Measurements from ENCODE around the gene SERPINB2.
"Not testable (repeated sequence)": the region's sequence is repeated elsewhere in the genome, so short reads cannot be mapped to it uniquely, and the experiment has no call there.

SERPINB2 gene

DNA sequence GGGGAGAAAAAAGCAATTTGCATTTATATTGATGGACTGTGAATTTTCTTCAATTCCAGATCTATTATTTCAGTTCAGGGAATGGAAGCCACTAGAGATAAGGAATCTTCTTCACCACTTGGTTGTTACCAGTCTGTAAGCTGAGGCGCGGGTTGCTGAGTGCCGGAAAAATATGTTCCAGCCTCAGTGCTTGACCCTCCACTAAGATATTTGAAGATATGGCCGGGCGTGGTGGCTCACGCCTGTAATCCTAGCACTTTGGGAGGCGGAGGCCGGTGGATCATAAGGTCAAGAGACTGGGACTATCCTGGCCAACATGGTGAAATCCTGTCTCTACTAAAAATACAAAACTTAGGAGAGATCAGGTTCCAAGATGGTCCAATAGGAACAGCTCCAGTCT, 52.5 kb downstream of the SERPINB2 start:
- no peak for DNase-seq

DNA sequence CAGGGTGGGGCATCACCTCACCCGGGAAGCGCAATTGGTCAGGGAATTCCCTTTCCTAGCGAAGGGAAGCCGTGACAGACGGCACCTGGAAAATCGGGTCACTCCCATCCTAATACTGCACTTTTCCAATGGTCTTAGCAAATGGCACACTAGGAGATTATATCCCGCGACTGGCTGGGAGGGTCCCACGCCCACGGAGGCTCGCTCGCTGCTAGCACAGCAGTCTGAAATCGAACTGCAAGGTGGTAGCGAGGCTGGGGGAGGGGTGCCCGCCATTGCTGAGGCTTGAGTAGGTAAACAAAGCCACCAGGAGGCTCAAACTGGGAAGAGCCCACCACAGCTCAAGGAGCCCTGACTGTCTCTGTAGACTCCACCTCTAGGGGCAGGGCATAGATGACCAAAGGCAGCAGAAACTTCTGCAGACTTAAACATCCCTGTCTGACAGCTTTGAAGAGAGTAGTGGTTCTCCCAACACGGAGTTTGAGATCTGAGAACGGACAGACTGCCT, 53.1 kb downstream of the SERPINB2 start:
- DNase-seq: not testable (repeated sequence)

DNA sequence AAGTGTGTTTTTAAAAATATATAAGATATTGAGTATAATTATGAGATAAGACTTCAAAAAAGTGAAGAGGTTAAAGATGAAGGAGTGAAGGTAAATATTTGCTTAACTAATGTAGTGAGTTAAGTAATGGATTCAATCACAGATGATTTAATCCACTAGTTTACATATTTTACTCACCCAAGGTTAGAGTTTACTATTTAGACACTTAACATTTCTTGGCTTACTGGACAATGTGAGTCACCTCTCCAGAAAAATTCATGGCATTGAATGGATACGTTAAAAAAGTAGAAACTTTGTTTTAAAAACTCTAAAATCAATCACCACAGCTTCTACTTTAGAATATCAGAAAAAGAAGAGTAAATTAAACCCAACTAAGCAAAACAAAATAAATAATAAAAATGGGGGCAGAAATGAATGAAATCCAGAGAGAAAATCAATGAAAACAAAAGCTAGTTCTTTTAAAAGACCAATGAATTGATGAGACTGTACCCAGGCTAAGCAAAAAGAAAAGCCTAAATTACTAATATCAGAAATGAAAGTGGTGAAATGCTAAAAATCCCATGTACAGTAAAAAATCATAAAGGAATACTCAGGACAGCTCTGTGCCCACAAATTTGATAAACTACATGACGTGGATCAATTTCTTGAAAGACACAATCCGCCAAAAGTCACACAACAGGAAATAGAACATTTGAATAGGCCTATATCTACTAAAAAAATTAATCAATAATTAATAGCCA, 59.7 kb downstream of the SERPINB2 start:
- no peak for DNase-seq

DNA sequence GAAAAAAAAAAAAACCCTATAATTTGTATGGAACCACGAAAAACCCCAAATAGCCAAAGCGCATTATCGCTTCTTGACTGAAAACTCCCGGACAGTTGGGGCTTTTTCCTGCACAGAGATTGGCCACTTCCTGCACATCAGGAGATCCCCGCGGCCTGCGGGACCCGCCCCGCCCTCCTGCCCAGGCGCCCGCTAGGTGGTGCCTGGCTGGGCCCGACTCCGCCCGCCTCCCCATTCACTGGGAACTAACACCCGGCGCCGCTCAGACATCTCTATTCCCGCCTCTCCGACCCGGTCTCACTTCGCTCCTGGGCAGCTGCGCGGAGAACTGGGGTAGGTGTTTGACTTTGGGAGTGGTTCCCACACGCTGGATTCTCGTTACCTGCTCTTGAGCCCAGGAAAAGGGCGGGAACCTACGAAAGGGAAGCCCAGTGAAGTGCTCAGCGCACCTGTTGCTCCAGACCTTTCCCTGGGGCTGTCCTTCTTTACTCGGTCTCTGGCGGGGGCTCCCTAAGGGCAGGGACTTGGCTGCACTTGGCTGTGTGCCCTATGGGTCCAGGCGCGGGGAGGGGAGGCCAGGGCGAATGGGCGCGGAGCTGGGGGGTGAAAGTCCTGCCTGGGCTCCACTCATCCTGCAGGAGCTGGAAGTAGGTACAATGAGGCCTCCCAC, 61.7 kb downstream of the SERPINB2 start, which contains the start of gene HMSD:
HMSD (plus strand) TSS at position 234 of the 670 bp plus-strand sequence. CDS start 4,155 bp downstream, outside the sequence.
- DNase-seq: peak; percentile 26 to 38

DNA sequence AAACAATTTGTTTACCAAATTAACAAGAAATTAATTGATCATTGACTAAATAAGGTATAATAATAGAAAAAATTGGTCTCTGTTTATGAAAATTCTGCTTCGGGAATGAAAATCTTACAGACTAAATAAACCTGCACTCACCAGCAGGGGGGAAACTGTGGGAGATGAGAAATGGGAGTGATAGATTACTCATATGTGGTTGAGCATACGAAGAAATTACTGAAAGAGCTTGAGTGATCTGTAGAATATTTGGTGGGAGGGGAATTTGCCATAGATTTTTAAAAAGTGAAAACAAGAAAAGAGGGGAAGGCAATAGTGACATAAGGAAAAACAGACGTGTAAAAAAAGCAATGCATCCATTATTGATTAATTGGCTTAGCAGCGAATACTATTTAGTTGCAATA, 63.8 kb downstream of the SERPINB2 start:
- DNase-seq: no peak

Measured in activated CD4-positive, alpha-beta T cell treated with anti-CD3 and anti-CD28 coated beads for 4 hours (primary cell).